HFFc6 (cell line): Measurements from ENCODE around the gene CYP27B1. TPM values are rescaled to one million over a fixed set of nuclear protein-coding genes. Genes with fewer than 3 reads are reported as not detected.

Source experiments
- DNase-seq: peaks from one replicate; pipeline ENCODE4 v3.0.0-alpha.2; 2018
- H3K27ac Mint-ChIP-seq: 2 replicates; pipeline ENCODE4 v1.8.0; 2020; ENCODE audit warnings: mild to moderate bottlenecking, mixed read lengths
- H3K27me3 Mint-ChIP-seq: 2 replicates; pipeline ENCODE4 v1.8.0; 2021; ENCODE audit warnings: mild to moderate bottlenecking, moderate library complexity, mixed read lengths; ENCODE audit not compliant: insufficient read depth
- H3K36me3 Mint-ChIP-seq: 2 replicates; pipeline ENCODE4 v1.8.0; 2021; ENCODE audit warnings: low read depth, mixed read lengths
- H3K4me1 Mint-ChIP-seq: 2 replicates; pipeline ENCODE4 v1.8.0; 2020; ENCODE audit warnings: low read depth, mixed read lengths
- H3K4me3 Mint-ChIP-seq: 2 replicates; pipeline ENCODE4 v1.8.0; 2020; ENCODE audit warnings: mild to moderate bottlenecking, moderate library complexity, mixed read lengths
- H3K9me3 Mint-ChIP-seq: 2 replicates; pipeline ENCODE4 v1.8.0; 2020; ENCODE audit warnings: mild to moderate bottlenecking, mixed read lengths
- CTCF ChIP-seq: fragments of 200-600 bp; sonication (generic); IDR thresholded peaks from 2 replicates; pipeline ENCODE4 v1.5.0; 2021; ENCODE audit warnings: antibody characterized with exemption, mild to moderate bottlenecking
- total RNA-seq, 6 experiments: library from RNA; stranded (reverse); fragmentation: NEBNext Ultra II Directional; extraction: Animal tissue kit (Norgen Biotek cat#: 25700); gene quantifications; 2 replicates in 1 of 6; 3 replicates in 5 of 6; pipeline ENCODE4 v1.2.3, GENCODE V29; 2021

The CYP27B1 gene
- total RNA-seq, 6 experiments from 2014 or later: 0.57 to 1.8 (median 0.96) TPM

GRCh38 chr12:57807285-57807684 is 40.4 kb upstream of the CYP27B1 start:
- Mint-ChIP-seq H3K4me1 (peaks cover 8% of the 10 kb centered on the region), H3K36me3 (0 out of 2 replicates have a peak, but pooled peaks cover 4% of the 10 kb centered on the region), H3K4me3 (no peak overlapping the region), H3K27me3 (no peaks in the 10 kb centered on the region), H3K9me3 (no peaks in the 10 kb centered on the region), H3K27ac (no peak overlapping the region)
- no peak for TF ChIP-seq CTCF
- DNase-seq: no peak

- no peak overlapping the region for H3K27ac Mint-ChIP-seq
- H3K36me3 Mint-ChIP-seq: 0 out of 2 replicates have a peak, but pooled peaks cover 4% of the 10 kb centered on the region
- H3K27me3 Mint-ChIP-seq: no peaks in the 10 kb centered on the region
- DNase-seq: no peak
- no peak overlapping the region for H3K4me3 Mint-ChIP-seq
- H3K9me3 Mint-ChIP-seq: no peaks in the 10 kb centered on the region
- no peak for TF ChIP-seq CTCF
- H3K4me1 Mint-ChIP-seq: peaks cover 8% of the 10 kb centered on the region
Observed at GRCh38 chr12:57806677-57807076, 39.8 kb upstream of the CYP27B1 start.

GRCh38 chr12:57803319-57803893 is 36.5 kb upstream of the CYP27B1 start:
- no peaks in the 10 kb centered on the region for H3K9me3 Mint-ChIP-seq
- peaks cover 12% of the 10 kb centered on the region; the same call in 1 of the 2 replicates for H3K36me3 Mint-ChIP-seq
- DNase-seq: peak; percentile 36
- H3K4me1 Mint-ChIP-seq: no peaks in the 10 kb centered on the region
- TF ChIP-seq CTCF: peak; percentile 85
- H3K4me3 Mint-ChIP-seq: no peak overlapping the region
- H3K27me3 Mint-ChIP-seq: no peaks in the 10 kb centered on the region
- H3K27ac Mint-ChIP-seq: no peak overlapping the region

GRCh38 chr12:57802607-57803006 is 35.7 kb upstream of the CYP27B1 start:
- no peaks in the 10 kb centered on the region for H3K27me3 Mint-ChIP-seq
- H3K36me3 Mint-ChIP-seq: peaks cover 12% of the 10 kb centered on the region; the same call in 1 of the 2 replicates
- H3K4me3 Mint-ChIP-seq: no peak overlapping the region
- no peak for DNase-seq
- no peaks in the 10 kb centered on the region for H3K9me3 Mint-ChIP-seq
- no peaks in the 10 kb centered on the region for H3K4me1 Mint-ChIP-seq
- H3K27ac Mint-ChIP-seq: no peak overlapping the region
- TF ChIP-seq CTCF: no peak

GRCh38 chr12:57800965-57801364 is 34.1 kb upstream of the CYP27B1 start:
- Mint-ChIP-seq H3K4me3 (no peak overlapping the region), H3K36me3 (peaks cover 13% of the 10 kb centered on the region), H3K9me3 (no peaks in the 10 kb centered on the region), H3K27me3 (no peaks in the 10 kb centered on the region), H3K4me1 (peaks cover 3% of the 10 kb centered on the region), H3K27ac (no peak overlapping the region)
- TF ChIP-seq CTCF: no peak
- DNase-seq: no peak
